SK-N-MC (cell line): ENCODE data around the gene ACTN1.

Source experiments
- EZH2 ChIP-seq: fragments of 200-600 bp; sonication (generic); IDR thresholded peaks from one replicate; pipeline ENCODE4 v1.6.1; 2017; ENCODE audit warnings: antibody characterized with exemption
- POLR2AphosphoS5 ChIP-seq: IDR thresholded peaks from 2 replicates; pipeline ENCODE4 v1.6.1; 2012; ENCODE audit warnings: mild to moderate bottlenecking, low read depth, low read length, borderline replicate concordance

DNA sequence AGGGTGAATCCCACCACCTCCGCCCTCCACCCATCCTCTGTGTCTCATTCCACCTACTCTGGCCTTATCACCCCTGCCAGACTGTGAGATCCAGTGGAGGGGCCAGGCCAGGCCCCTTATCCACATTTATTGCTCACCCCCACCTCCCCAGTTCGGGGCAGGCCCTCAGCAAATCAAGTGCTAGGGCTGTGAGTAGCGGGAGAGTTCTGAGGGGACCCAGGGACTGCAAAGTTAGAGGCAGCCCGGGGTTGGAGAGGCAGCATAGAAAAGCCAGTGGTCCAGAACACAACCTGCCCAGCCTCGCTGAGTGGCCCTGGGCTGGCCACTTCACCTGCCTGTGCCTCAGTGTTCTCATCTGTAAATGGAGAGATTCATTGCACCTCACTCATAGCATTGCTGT lies 27.2 kb upstream of the ACTN1 start:
- TF ChIP-seq EZH2 (no peak), POLR2AphosphoS5 (no peak)
